Neural cell (in vitro differentiated cells): ENCODE data around the gene PLA2G4C. TPM values are rescaled to one million over a fixed set of nuclear protein-coding genes. Genes with fewer than 3 reads are reported as not detected.

Experiments
- H2AFZ ChIP-seq: fragments of 200-600, 300-800 bp; sonication (generic), shearing (Covaris generic); 2 replicates; pipeline ENCODE4 v1.6.0; 2014; ENCODE audit warnings: low read depth, mild to moderate bottlenecking, antibody characterized with exemption, low read length, moderate library complexity
- H3F3A ChIP-seq: fragments of 200-600 bp; shearing (Covaris generic); 2 replicates; pipeline ENCODE4 v1.6.1; 2016; ENCODE audit warnings: mild to moderate bottlenecking, moderate library complexity, mixed read lengths, antibody characterized with exemption, low read length; ENCODE audit not compliant: insufficient read depth, poor library complexity, severe bottlenecking
- H3K27ac ChIP-seq: fragments of 200-600, 300-800 bp; sonication (generic), shearing (Covaris generic); 2 replicates; pipeline ENCODE4 v1.5.1; 2014; ENCODE audit warnings: mild to moderate bottlenecking, low read length, moderate library complexity
- H3K27me3 ChIP-seq: fragments of 300-800, 200-600 bp; sonication (generic), shearing (Covaris generic); 2 replicates; pipeline ENCODE4 v1.6.0; 2014; ENCODE audit warnings: mild to moderate bottlenecking, low read depth, low read length, moderate library complexity; ENCODE audit not compliant: insufficient read depth
- H3K36me3 ChIP-seq: fragments of 300-800, 200-600 bp; sonication (generic), shearing (Covaris generic); 2 replicates; pipeline ENCODE4 v1.5.1; 2014; ENCODE audit warnings: mild to moderate bottlenecking, antibody characterized with exemption, low read length, moderate library complexity; ENCODE audit not compliant: insufficient read depth
- H3K4me2 ChIP-seq: fragments of 300-800, 200-600 bp; sonication (generic), shearing (Covaris generic); 2 replicates; pipeline ENCODE4 v1.6.0; 2014; ENCODE audit warnings: mild to moderate bottlenecking, low read length
- H3K4me3 ChIP-seq: fragments of 300-800, 200-600 bp; sonication (generic), shearing (Covaris generic); 2 replicates; pipeline ENCODE4 v1.5.1; 2014; ENCODE audit warnings: mild to moderate bottlenecking, low read length, moderate library complexity
- H3K79me2 ChIP-seq: fragments of 200-600 bp; shearing (Covaris generic); replicated peaks from 2 replicates; pipeline ENCODE4 v1.6.0; 2014; ENCODE audit warnings: mild to moderate bottlenecking, low read length, moderate library complexity; ENCODE audit not compliant: insufficient read depth
- H3K9ac ChIP-seq: fragments of 300-800, 200-600 bp; sonication (generic), shearing (Covaris generic); 2 replicates; pipeline ENCODE4 v1.6.1; 2016; ENCODE audit warnings: mild to moderate bottlenecking, low read length, mixed read lengths
- H3K9me2 ChIP-seq: fragments of 200-600 bp; shearing (Covaris generic); 2 replicates; pipeline ENCODE4 v1.6.1; 2016; ENCODE audit warnings: mild to moderate bottlenecking, low read length, mixed read lengths; ENCODE audit not compliant: insufficient read depth
- H3K9me3 ChIP-seq: fragments of 200-600, 300-800 bp; sonication (generic), shearing (Covaris generic); 2 replicates; pipeline ENCODE4 v1.6.1; 2016; ENCODE audit warnings: mild to moderate bottlenecking, mixed run types, low read length, moderate library complexity, mixed read lengths
- H4K20me1 ChIP-seq: fragments of 200-600 bp; shearing (Covaris generic); 2 replicates; pipeline ENCODE4 v1.6.1; 2016; ENCODE audit warnings: mild to moderate bottlenecking, mixed run types; ENCODE audit not compliant: insufficient read depth
- CTCF ChIP-seq: fragments of 450-650 bp; IDR thresholded peaks from 2 replicates; pipeline ENCODE4 v1.5.1; 2014; ENCODE audit warnings: antibody characterized with exemption, mild to moderate bottlenecking, moderate library complexity; ENCODE audit not compliant: poor library complexity, severe bottlenecking
- EP300 ChIP-seq: fragments of 450-650 bp; conservative IDR thresholded peaks from 2 replicates; pipeline ENCODE4 v1.6.1; 2014; ENCODE audit warnings: antibody characterized with exemption, mild to moderate bottlenecking, moderate library complexity; ENCODE audit not compliant: poor library complexity, severe bottlenecking
- EZH2 ChIP-seq: fragments of 200-600, 300-800 bp; shearing (Covaris generic), sonication (generic); IDR thresholded peaks from 2 replicates; pipeline ENCODE4 v1.6.1; 2014; ENCODE audit warnings: antibody characterized with exemption, low read length, borderline replicate concordance, mild to moderate bottlenecking; ENCODE audit not compliant: insufficient read depth, poor library complexity, severe bottlenecking
- MXI1 ChIP-seq: fragments of 450-650 bp; conservative IDR thresholded peaks from 2 replicates; pipeline ENCODE4 v1.6.1; 2014; ENCODE audit warnings: antibody characterized with exemption, mild to moderate bottlenecking; ENCODE audit not compliant: poor library complexity, severe bottlenecking
- POLR2AphosphoS5 ChIP-seq: IDR thresholded peaks from 2 replicates; pipeline ENCODE4 v1.6.1; 2012
- RAD21 ChIP-seq: fragments of 450-650 bp; conservative IDR thresholded peaks from 2 replicates; pipeline ENCODE4 v1.6.1; 2014; ENCODE audit warnings: antibody characterized with exemption, mild to moderate bottlenecking, moderate library complexity
- REST ChIP-seq: IDR thresholded peaks from 2 replicates; pipeline ENCODE4 v1.6.1; 2012; ENCODE audit warnings: borderline replicate concordance
- SMC3 ChIP-seq: fragments of 450-650 bp; conservative IDR thresholded peaks from 2 replicates; pipeline ENCODE4 v1.6.1; 2014; ENCODE audit warnings: antibody characterized with exemption, mild to moderate bottlenecking, moderate library complexity; ENCODE audit not compliant: poor library complexity
- TAF1 ChIP-seq: IDR thresholded peaks from 2 replicates; pipeline ENCODE4 v1.6.1; 2012; ENCODE audit warnings: low read depth
- polyA plus RNA-seq: library from polyadenylated mRNA; depleted of rRNA; stranded (reverse); fragments of >200 nt; gene quantifications from 2 replicates; pipeline ENCODE4 v1.2.3, GENCODE V29; 2014

The PLA2G4C gene
- polyA plus RNA-seq, 1 donor from 2014 or later = 8.6 TPM

- Histone ChIP-seq H4K20me1 (no peaks in the 10 kb centered on the region), H3K27me3 (no peaks in the 10 kb centered on the region), H3K9me2 (no peaks in the 10 kb centered on the region), H3K79me2 (no peaks in the 10 kb centered on the region), H3K36me3 (no peaks in the 10 kb centered on the region), H3K4me3 (no peak overlapping the region), H3F3A (no peaks in the 10 kb centered on the region), H3K9me3 (peaks cover 5% of the 10 kb centered on the region), H3K27ac (no peak overlapping the region), H3K4me2 (no peak overlapping the region), H3K9ac (no peak overlapping the region), H2AFZ (no peak overlapping the region)
- TF ChIP-seq EP300 (no peak), RAD21 (no peak), POLR2AphosphoS5 (no peak), SMC3 (no peak), TAF1 (no peak), REST (no peak)
Measured at GRCh38 chr19:48095612-48096175, 14.9 kb downstream of the PLA2G4C start.

- H3K79me2 ChIP-seq = no peaks in the 10 kb centered on the region
- no peaks in the 10 kb centered on the region for H3K9me2 ChIP-seq
- no peaks in the 10 kb centered on the region for H3F3A ChIP-seq
- no peak overlapping the region for H3K4me3 ChIP-seq
- no peaks in the 10 kb centered on the region for H3K36me3 ChIP-seq
- no peak overlapping the region for H3K4me2 ChIP-seq
- H4K20me1 ChIP-seq = no peaks in the 10 kb centered on the region
- H2AFZ ChIP-seq = no peak overlapping the region
- H3K9ac ChIP-seq = no peak overlapping the region
- H3K27me3 ChIP-seq = no peaks in the 10 kb centered on the region
- H3K9me3 ChIP-seq = peaks cover 5% of the 10 kb centered on the region
- TF ChIP-seq SMC3 (no peak), RAD21 (no peak), EZH2 (no peak), TAF1 (no peak), CTCF (no peak), MXI1 (no peak), EP300 (no peak), POLR2AphosphoS5 (no peak), REST (no peak)
- H3K27ac ChIP-seq = no peak overlapping the region
Measured at GRCh38 chr19:48094855-48095203, 15.8 kb downstream of the PLA2G4C start.
